HepG2 (cell line): ENCODE results near the gene PFN1.

Experiments used
- ADNP ChIP-seq: sonication (generic); formaldehyde crosslinking; IDR thresholded peaks from 2 replicates; pipeline ENCODE4 v1.4.0; 2020; ENCODE audit warnings: missing genetic modification reagents
- CHD2 ChIP-seq: IDR thresholded peaks from 2 replicates; pipeline ENCODE4 v1.6.1; 2011; ENCODE audit warnings: low read depth, low read length, improper control_type of control experiment
- CTCF ChIP-seq: sonication (generic); formaldehyde crosslinking; IDR thresholded peaks from 2 replicates; pipeline ENCODE4 v1.5.0; 2020; ENCODE audit warnings: mild to moderate bottlenecking, missing genetic modification reagents, moderate library complexity
- DNMT1 ChIP-seq: sonication (generic); formaldehyde crosslinking; IDR thresholded peaks from 2 replicates; pipeline ENCODE4 v1.5.1; 2020; ENCODE audit warnings: mild to moderate bottlenecking, missing genetic modification reagents
- JUNB ChIP-seq: sonication (generic); formaldehyde crosslinking; IDR thresholded peaks from 2 replicates; pipeline ENCODE4 v1.8.0; 2022; ENCODE audit warnings: missing genetic modification reagents, mild to moderate bottlenecking, borderline replicate concordance
- MAZ ChIP-seq, 2 experiments: sonication (generic) in 1 of 2; formaldehyde crosslinking in 1 of 2; IDR thresholded peaks; 2 replicates each; pipeline versions ENCODE4 v1.5.0 to v1.6.1; 2012 to 2020; ENCODE audit warnings: low read depth in 2 of 2, mild to moderate bottlenecking in 2 of 2, borderline replicate concordance in 1 of 2, improper control_type of control experiment in 1 of 2, low read length in 1 of 2, missing genetic modification reagents in 1 of 2, moderate library complexity in 1 of 2
- SUZ12 ChIP-seq: fragments of 150-350 bp; IDR thresholded peaks from 2 replicates; pipeline ENCODE4 v1.6.1; 2014; ENCODE audit warnings: low read depth, low read length
- TOE1 ChIP-seq: sonication (generic); formaldehyde crosslinking; IDR thresholded peaks from 2 replicates; pipeline ENCODE4 v1.4.0; 2020; ENCODE audit warnings: mild to moderate bottlenecking, missing genetic modification reagents

GRCh38 chr17:4948931-4949320 lies 596 bp upstream of the PFN1 start:
- TF ChIP-seq TOE1 (CRISPR knock-in tag) (no peak), ADNP (CRISPR knock-in tag) (no peak), CHD2 (no peak), CTCF (CRISPR knock-in tag) (no peak), SUZ12 (no peak), MAZ (IDR thresholded peaks at IDR 0.05; ENCODE audit: borderline replicate concordance, low read depth, low read length) (no peak), MAZ (CRISPR knock-in tag; IDR thresholded peaks at IDR 0.05; ENCODE audit: low read depth) (peak; percentile 24; the same call in 1 of the 2 replicates), DNMT1 (no peak), JUNB (CRISPR knock-in tag) (no peak)
